Fibroblast of pulmonary artery (primary cell): ENCODE data around the gene CNOT4.

ENCODE experiments used
- DNase-seq: peaks from one replicate; pipeline ENCODE4 v3.0.0-alpha.2; 2010; ENCODE audit warnings: low read depth
- H3K4me3 ChIP-seq: replicated peaks from 2 replicates; pipeline ENCODE4 v1.5.1; 2011; ENCODE audit warnings: low read depth, mild to moderate bottlenecking, control low read depth, low read length, moderate library complexity
- TF ChIP-seq, protein P1 (sequence below): IDR thresholded peaks from 2 replicates; pipeline ENCODE4 v1.5.1; 2011; ENCODE audit warnings: mild to moderate bottlenecking, control low read depth, low read length, inconsistent platforms; ENCODE audit errors: missing control alignments

CNOT4 gene

DNA sequence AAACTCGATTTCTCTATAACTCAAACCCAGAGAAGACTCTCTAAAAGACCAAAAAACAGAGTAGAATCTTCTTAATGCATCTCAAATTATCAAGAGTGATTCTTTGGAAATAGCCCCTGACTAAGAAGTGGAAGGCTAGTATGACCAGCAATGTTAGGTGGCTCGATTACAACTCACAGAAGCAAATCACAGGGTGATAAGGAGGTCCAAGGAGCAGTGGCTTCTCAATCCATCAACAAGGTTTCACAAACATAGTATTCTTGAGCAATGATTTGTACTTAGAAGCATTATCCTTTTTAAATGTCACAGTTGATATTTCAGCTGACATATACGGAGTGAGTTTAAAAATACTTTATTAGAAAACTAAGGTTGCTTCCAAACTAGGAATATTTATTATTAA, 127.7 kb downstream of the CNOT4 start:
- DNase-seq: no peak
- H3K4me3 ChIP-seq: no peak overlapping the region
- TF ChIP-seq, protein P1, sequence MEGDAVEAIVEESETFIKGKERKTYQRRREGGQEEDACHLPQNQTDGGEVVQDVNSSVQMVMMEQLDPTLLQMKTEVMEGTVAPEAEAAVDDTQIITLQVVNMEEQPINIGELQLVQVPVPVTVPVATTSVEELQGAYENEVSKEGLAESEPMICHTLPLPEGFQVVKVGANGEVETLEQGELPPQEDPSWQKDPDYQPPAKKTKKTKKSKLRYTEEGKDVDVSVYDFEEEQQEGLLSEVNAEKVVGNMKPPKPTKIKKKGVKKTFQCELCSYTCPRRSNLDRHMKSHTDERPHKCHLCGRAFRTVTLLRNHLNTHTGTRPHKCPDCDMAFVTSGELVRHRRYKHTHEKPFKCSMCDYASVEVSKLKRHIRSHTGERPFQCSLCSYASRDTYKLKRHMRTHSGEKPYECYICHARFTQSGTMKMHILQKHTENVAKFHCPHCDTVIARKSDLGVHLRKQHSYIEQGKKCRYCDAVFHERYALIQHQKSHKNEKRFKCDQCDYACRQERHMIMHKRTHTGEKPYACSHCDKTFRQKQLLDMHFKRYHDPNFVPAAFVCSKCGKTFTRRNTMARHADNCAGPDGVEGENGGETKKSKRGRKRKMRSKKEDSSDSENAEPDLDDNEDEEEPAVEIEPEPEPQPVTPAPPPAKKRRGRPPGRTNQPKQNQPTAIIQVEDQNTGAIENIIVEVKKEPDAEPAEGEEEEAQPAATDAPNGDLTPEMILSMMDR: no peak

DNA sequence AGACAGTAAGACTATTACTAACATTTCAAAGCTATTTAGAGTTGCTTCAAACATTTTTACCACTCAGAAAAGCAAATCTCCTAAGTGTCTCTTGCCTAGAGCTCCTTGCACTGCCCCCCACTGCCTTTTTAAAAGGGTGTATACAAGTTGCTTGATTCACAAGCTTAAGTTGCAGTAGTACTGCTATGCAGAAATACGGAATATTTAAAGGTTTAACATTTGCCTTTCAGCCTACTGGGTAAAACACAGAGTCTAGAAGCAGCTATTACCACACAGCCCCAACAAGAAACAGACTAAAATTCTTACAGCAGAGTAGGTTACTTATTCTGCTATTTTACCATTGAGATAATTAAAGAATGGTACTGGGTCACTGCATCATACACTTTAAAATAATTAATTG, 128.5 kb downstream of the CNOT4 start:
- TF ChIP-seq, protein P1: no peak
- DNase-seq: no peak
- no peak overlapping the region for H3K4me3 ChIP-seq

DNA sequence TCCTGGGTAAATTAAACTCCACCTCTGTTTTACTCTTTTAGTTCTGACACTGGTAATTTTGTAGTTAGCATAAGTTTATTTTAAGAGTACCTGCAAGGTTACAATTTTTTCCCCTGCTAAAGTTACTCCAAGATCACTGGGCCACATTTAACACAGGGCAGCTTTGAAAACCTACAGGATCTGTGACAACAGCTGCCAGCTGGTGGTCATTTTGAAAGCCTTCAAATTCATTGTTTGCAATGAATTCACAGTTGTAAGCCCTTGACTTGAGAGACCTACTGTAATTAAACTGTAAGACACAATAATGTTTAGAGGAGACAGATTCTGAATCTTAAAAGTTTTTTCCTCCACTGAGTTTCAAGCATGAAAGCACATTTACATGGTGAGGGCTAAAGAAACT, 129.6 kb downstream of the CNOT4 start:
- no peak overlapping the region for H3K4me3 ChIP-seq
- no peak for DNase-seq
- TF ChIP-seq, protein P1: no peak

DNA sequence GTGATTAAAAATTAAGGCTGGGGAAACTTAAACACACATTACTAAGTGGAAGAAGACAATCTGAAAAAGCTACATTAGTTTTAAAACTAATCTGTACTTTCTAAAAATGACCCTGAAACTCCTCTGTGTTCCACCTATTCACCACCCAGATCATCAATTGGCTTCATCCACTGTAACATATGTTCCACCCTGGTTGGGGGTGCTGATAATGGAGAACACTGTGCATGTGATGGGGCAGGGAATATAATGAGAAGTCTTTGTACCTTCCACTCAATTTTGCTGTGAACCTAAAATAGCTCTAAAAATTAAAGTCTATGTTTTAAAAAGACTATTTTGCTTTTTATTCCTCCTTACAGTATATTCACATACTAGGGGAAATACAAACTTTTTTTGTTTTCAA, 132.7 kb downstream of the CNOT4 start:
- DNase-seq: no peak

DNA sequence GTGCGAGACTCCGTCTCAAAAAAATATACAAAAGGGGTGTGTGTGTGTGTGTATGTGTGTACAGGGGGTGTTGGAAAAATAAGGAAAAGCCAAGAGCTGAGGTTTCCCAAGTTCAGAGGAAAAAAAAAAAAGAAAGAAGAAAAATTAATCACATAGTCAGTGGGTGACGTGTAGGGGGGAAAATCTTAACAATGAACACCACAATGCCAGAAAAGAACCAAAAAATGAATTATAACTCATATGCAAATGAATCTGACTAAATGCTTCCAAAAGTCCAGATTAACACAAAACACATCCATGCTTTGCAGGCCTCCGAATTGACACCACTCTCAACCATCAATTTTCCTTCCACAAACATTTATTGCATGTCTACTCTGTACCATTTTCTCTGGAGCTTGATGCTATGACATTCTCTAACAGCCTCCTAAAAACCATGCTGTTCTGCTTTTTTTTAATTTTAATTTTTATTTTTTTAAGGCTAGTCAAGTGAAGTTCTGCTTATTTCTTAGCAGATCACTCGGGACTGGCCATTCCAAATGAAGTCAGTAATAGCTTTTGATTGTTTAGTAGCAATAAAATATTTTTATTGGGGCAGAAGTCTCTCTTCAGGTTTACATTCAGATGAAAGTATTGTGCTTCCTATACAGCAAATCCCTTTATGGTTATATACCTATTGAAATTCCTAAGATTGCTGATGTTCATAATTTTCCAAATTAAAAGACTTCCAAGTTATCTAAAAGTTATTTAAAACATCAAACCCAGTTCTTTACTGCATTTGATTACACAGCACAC, 133.8 kb downstream of the CNOT4 start:
- no peak for DNase-seq
- H3K4me3 ChIP-seq: no peak overlapping the region
- TF ChIP-seq, protein P1: no peak

More for the DNA sequence above, 132.7 kb downstream of the CNOT4 start:
- no peak overlapping the region for H3K4me3 ChIP-seq
- TF ChIP-seq, protein P1: no peak

DNA sequence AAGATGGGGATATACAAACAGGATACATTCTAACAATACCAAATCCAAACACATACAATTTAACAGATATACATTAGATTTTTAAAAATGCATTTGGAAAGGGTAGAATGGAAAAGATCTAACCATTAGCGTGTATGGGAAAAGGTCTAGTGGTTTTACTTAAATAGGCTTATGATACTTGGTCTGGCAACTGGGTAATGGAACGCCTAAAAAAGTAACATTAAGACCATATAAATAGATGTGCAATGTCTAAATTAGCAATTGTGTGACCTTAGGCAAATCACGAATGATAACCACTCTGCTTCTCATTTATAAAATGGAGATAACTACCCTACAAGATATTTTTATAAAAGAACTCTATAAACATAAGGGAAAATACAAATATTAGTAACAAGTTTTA, 135.2 kb downstream of the CNOT4 start:
- DNase-seq: no peak
- TF ChIP-seq, protein P1: no peak
- H3K4me3 ChIP-seq: no peak overlapping the region

DNA sequence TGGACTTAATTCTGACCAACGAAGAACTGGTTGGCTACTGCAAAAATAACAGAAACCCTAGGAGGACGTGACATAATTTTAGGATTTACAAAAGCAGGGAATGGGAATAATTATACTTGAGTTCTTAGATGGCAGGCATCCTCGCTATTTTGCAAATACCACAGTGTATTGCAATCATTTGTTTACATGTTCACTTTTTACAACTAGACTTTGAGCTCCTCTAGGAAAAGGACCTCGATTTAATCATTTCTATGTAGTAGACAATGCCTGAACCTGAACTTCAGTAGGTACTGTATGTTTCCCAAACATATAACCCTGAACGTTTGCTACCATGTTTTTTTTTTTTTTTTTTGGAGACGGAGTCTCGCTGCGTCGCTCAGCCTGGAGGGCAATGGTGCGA, 137.7 kb downstream of the CNOT4 start:
- TF ChIP-seq, protein P1: no peak
- H3K4me3 ChIP-seq: no peak overlapping the region
- no peak for DNase-seq
